GM19035 (cell line): ENCODE measurements around the gene HEG1.

Experiments used
- ATAC-seq: cut with Tn5 transposase; IDR thresholded peaks from one replicate; pipeline ENCODE4 v1.9.1; 2021; ENCODE audit not compliant: unreplicated experiment

HEG1 gene

DNA sequence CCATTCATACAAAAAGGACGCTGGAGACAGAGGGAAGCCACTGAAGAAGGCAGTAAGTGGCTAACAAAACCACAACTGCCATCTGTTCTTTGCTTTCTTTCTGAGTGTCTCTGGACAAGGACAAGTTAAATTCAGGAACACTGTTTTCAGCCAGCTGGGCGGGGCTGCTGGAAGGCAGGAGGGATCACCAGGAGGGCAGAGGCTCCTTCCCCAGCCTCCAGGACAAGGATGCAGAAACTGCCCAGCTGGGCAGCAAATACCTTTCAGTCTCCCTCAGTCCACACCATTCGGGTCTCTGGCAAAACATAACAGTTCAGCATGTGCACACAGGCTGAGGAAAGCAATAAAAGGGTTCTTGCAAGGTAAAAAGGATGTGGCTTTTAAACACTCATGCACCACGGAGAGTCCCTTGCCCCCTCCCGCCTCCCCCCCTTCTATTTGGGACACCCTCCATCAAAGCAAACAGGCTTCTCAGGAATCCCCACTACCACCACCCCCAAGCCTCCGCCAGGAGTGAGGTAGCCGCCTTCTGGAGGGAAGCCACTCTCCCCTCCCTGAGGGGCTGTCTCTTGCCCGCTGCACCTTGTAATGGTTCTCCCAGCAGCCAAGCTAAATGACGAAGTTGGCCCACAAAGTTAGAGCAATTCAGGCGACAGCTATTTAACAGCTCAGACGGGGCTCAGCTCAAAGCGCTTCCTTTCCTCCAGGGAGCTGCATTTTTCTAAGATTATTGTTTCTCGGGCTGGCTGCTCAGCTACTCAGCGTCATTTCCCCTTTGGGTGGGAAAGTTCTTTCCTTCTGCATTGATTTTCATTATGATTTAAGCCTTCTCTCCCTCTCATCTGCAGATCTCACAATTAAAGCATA, 3.8 kb downstream of the HEG1 start:
- ATAC-seq: no peak

DNA sequence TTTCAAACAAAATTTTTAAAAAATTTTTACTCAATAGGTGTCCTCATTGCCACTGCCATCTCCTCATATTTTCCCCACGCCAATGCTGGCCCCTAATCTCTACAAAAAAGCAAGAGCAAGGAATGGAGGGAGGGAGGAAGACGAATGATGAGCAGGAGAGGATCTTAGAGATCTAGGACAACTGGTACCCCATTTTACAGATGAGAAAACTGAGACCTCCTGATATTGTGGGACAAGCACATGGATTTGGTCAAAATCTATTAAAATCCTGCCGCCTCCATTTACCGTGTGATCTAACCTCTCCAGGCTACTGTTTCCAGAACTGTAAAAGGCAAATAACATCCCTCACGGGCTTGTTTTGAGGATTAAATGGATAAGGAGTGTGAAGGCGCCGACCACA, 4.6 kb downstream of the HEG1 start:
- ATAC-seq: no peak

DNA sequence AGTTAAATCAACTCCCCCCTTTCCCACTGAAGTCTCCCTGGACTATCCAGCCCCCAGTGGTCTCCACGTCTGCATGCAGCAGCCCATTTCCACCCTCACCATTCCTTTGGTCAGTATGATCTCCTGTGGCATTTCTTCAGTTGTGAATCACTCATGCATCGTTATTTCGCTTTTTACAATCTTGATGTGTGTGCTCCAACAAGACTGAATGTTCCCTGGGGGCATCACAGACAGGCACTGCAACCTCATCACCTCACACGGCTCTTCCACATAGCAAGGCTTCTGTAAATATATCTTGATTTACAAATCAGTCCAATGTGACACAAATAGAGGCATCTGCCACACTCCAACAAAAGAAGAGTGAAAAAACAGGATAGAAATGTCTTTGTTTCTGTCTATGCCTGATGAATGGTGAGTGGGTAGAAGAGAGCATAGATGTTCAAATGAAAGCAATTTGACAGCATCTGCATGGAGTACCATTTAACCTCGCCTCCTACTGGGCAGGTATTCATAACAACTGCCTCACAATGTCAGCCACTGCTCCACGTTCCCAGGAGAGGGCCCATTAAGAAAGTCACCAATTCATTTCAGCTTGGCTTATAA, 5.2 kb downstream of the HEG1 start:
- no peak for ATAC-seq

DNA sequence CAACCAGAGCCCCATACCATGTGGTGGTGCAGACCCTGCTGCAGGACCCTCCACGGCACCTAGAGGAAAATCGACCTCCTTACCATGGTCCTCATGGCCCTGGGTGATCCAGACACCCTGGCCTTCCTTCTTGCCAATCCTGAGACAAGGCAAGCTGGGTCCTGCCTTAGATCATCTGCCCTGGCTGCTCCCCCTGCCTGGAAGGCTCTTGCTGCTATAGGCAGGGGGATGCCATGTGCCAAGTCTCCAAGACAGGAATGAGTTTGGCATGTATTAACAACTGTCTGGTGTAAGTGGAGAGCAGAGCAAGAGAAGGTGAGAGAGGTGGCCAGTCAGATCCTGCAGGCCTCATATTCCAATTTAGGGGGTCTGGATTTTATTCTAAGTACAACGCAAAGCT, 7.5 kb downstream of the HEG1 start:
- no peak for ATAC-seq

DNA sequence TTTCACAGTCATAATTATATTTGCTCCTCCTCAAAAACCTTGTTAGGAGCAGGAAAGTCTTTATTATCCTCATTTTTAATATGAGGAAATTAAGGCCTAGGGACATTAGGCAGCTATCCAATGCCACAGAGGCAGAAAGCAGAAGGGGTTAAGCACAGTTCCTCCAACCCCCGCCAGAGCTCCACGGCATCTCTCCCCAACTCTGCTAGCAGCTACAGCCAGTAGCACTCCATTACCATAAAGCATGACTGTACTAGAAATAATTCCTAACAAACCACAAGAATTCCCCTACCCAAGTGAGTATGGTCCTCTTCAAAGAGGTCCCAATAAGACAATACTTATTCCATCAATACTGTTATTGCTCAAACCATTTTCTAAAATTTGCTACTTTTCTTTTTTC, 9.8 kb downstream of the HEG1 start:
- ATAC-seq: no peak

DNA sequence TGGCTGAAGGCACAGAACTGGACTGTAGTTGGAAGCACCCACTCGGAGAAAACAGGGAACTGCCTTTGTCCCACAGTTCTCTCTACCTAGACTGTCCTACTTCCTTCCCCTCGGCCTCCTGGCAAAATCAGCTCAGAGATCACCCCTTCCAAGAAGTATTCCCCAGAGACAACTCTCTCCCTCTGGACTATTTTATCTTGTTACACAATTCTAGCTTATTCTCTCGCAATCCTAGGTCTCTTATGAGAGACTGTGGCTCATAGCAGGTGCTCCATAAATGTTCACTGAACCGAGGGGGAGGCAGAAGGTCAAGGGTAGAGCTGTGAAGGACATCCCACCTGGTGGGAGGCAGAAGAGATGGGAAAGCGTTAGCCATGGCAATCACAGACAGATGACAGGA, 10.6 kb downstream of the HEG1 start:
- no peak for ATAC-seq

DNA sequence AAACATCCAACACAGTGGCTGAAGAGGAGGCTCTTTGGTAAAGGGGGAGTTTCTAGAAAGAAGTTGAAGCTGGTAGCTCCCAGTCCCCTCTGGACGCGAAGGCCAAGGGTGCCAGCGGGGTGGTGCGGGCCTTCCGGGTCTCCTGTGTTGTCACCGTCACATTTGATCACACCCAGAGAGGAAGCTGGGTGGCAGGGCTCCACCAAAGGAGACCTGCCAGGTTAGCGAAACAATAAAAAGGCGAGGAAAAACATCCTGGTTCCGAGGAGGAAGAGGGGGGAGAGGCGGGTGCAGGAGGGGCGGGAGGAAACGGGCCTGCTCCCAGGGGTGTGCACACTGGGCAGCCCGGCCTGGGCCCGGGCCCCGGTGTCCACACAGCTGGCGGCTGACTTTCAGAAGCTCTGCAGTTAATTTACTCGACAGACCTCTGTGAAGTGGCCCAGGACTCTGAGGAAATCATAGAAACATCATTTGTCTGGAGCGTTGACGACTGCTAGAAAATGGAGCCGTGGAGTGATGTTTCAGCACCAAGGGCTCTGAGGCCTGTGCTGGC, 12.1 kb downstream of the HEG1 start:
- no peak for ATAC-seq

DNA sequence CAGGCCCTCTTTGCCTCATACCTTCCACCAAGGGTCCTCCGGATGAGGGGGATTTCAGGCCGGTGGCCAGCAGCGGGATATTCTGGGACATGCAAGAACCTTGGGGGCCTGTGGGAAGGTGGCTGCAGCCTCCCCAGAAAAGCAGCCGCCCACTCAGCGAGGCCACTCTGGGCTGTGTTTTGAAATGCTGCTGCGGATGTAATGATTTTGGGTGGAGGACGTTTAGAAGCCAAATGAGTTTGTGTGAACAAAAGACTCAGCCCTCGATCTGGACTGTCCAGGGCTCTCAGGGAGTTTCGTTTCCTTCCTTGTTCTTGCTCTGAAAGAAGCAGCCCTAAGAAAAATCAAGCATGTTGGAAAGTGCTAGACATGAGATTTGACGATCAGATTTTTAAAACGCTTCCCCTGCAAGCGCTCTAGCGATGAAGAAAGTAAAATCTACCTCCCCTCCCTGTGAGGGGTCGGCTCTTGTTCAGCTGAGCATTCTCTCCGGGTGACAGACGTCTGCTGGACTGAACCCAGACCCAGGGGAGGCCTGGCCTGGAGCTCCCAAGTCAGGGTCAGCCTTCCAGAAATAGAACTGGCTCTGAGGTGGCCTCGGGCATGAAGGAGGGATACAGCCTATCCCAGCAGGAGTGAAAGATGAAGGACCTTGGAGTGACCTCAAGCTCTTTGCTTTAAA, 12.9 kb downstream of the HEG1 start:
- ATAC-seq: no peak

DNA sequence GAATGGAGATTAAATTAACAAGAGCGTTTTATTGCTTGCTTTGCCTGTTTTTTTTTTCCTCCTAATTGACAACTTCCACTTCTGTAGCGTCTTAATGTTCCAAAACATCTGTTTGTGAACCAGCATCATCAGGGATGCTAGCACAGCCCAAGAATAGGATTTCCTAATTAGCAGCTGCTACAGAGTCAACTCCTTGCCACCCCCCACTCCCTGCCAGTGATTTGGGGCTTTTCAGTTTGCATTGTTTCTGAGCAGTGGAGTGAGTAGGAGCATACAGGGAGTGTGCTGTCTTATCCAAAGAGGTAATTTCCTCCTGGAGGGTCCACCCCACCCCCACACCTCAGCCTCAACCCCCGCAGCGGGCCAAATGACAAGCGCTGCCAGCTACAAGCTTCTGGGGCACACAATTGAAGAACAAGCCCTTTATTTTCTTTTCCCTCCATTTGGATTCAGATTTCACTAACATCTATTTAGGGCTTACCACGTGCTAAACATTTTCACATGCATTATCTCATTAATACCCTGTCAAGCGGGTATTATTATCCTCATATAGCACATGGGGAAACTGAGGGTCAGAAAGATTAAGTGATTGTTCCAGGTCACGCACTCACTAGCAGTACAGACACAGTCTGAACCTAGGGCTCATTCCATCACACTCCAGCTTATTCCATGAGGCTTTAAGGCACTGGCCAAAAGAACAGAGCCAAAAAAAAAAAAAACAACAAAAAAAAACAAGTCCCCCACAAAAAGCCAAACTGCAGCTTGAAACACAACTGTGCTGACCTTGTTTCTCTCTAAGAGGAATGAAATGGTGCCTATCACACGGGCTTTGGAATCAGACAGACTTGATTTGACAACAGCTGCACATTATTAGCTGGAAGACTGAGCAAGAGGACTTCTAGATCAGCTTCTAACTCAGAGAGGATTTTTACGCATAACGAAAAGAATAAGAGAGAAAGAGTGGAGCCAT, 16.4 kb downstream of the HEG1 start:
- ATAC-seq: no peak

DNA sequence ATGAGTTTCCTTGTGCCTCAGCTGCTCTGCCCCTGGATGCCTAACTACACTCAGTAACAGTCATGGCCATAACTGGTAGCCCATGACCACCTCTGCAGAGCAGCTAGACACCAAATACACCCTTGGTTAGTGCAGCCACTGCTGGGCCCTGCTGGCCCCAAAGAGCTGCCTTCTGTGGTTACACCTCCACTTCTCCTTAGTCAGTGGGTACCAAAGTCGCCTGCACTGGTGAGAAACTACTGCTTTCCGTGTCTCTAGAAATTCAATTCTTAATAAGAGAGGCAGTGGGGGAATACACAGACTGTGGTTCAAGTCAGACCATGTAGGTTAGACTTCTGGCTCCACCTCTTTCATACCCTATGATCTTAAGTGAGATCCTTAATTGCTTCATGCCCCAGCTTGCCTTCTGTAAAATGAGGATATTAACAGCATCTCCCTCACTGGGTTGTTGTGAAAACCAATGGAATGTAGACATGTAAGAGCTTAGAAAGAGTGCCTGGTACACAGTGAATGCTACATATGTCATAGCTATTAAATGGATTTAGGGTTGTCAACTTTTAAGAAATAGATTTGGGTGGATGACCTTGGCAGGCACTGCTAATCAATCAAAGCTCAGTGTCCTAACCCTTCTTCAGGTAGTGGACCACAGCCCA, 18.2 kb downstream of the HEG1 start:
- no peak for ATAC-seq

DNA sequence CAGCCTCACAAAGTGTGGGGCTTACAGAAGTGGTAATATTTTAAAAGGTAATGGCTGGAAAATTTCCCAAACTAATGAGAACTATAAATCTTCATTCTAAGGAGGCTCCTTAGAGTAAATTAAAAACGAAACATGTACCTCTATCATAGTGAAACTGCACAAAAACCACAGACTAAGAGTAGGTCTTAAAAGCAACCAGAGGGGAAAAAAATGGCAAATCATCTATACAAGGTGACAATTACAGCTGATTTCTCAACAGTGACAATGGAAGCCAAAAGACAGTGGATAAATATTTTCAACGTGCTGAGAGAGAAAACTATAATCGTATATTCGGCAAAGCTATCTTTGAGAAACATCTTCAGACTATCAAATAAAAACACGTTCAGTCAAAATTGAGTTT, 20.6 kb downstream of the HEG1 start:
- no peak for ATAC-seq

DNA sequence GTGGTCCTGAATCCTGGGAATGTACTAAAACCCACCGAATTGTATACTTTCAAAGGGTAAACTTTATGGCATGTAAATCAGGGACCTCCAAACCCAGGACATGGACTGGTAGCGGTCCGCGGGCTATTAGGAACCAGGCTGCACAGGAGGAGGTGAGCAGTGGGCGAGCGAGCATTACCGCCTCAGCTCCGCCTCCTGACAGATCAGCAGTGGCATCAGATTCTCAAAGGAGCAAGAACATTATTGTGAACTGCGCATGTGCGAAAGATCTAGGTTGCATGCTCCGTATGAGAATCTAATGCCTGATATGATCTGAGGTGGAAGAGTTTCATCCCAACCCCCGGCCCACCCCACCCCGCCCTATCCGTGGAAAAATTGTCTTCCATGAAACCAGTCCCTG, 22.2 kb downstream of the HEG1 start:
- ATAC-seq: no peak

DNA sequence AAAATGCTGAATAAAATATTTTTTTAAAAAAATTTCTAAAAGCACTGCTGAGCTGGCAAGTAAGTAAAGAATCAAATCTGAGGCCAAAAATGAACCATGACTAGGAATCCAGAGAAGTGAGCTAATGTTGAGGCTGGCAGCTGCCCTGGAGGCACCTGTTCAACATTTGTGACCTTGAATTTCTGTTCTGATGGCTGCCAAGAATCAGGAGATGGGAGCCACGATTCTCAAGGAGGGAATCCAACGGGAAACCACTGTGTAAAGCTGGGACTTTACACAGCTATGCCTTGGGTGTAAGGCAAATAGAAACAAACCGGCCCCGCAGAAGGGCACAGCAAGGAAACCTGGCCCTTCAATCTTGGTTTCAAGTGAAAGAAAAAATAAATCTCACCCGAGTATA, 22.7 kb downstream of the HEG1 start:
- ATAC-seq: no peak

DNA sequence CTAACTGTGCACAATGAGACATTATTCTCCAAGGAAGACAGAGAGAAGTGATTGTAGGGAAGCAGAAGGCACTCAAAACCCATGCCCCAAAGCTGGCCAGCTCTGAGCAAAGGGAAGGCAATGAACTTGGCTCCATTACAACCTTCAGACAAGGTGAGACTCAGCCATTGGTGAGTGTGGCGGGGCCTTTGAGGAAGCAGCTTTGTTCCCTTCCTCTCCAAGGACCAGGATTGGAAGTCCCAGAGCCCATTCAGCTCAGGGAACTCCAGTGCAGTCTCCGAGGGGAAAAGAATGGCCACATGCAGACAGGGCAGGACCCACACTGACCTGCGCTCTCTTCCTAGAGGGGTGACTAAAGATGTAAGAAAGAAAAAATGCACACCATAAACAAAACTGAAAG, 23.1 kb downstream of the HEG1 start:
- ATAC-seq: no peak

DNA sequence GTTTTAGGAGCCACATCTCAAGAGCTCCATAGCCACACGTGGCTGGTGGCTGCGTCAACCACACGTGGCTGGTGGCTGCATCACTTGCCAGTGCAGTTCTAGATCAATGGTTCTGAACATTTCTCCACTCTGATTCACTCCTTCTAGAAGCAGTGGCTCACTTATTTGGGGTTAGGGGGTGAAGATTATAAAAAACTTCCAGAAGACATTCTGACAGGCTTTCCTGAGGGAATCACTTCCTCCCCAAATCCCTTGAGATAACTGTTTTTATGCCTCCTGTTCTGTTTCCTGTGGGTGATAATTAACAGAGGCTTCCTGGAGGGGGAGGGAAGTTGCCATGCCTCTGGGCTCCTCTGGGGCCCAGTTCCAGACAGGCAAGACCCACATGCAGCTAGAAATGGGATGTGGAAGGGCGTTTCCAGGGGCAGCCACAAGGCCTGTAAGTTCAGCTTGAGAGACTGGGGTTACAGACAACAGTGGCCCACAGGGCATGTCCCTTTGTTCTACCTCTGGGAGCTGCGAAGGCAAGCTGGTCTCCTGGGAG, 23.6 kb downstream of the HEG1 start:
- ATAC-seq: no peak

DNA sequence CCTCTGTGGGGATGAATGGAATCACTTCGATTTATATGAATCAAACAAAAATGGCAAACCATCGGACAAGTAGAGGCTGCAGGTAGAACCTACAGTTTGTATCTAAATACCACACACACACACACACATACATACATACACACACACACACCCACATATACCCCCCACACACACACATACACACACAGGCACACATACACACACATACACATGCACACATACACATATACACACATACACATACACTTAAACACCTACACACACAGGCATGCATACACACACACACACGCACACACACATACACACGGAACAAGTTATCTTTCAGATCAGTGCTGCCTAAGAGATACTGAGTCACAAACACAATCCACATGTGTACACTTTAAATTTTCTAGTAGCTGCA, 24.3 kb downstream of the HEG1 start:
- no peak for ATAC-seq

DNA sequence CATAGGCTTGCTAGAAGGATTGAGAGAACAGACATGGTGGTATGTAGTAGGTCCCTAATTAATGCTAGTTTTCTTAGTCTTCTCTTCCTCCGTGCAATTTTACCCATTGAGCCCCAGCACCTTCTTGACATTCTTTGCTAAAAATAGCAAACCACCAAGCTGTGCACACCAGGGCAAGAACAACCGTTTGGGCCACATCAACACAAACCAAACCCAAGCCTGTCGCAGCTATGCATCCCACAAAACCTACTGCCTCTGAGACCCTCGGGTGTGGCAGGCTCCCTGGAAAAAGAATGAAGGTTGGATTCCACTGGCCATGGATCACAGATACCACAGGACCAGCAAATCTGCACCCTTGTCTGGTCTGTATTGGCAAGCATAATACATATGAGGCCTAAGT, 27.1 kb downstream of the HEG1 start:
- no peak for ATAC-seq

DNA sequence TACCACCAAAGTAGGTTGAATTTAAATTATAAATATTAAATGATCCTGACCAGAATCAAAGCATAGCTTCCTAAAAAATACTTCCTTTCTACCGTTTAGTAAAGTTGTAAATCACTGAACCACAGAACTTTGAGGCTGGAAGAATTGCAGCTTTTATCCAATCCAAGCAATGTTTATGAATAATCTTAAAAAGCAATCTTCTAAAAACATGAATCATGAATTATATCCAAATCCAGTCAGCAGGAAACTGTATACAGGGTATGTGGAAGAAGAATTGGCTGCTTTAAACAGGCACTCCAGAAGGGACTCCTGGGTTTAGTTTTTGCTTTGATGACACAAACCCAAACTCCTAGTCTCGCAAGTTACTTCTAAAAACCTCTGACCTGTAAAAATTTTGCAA, 30.2 kb downstream of the HEG1 start:
- ATAC-seq: no peak

DNA sequence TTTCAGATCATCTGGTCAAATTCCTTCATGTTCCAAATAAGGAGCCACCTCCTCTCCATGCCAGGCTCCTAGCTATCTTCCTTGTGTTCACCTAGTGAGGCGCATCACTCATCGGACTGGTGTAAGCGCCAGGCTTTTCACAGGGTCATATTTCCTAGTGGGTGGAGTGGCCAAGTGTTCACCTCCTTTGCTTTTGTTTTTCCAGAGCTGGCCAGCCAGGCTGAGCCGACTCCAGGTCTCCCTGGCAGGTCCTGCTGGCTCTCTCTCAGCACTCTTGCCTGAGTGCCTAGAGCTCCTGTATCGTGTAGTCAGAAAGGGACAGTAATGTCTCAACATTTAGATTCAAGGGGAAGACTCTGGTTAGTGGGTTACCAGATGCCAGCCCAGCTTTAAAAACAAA, 31.0 kb downstream of the HEG1 start:
- no peak for ATAC-seq
